Islet of Langerhans (tissue), 1 donor: ENCODE measurements around the gene TMEM132D.

ENCODE experiments used
- FAIRE-seq: peaks from one replicate; lab custom pipeline; 2011; peaks lifted over from hg19 to GRCh38; lab: Jason Lieb, UNC

TMEM132D gene

GRCh38 chr12:129169928-129170327 is 733.9 kb downstream of the TMEM132D start:
- no peak for FAIRE-seq

- FAIRE-seq: no peak
These were observed 740.0 kb downstream of the TMEM132D start for GRCh38 chr12:129163861-129164260.

- FAIRE-seq: no peak
These were observed 740.4 kb downstream of the TMEM132D start for GRCh38 chr12:129163461-129163860.

GRCh38 chr12:129162805-129163204 is 741.0 kb downstream of the TMEM132D start:
- FAIRE-seq: no peak

GRCh38 chr12:129161511-129161910 is 742.3 kb downstream of the TMEM132D start:
- FAIRE-seq: no peak

GRCh38 chr12:129160282-129160681 is 743.5 kb downstream of the TMEM132D start:
- no peak for FAIRE-seq

GRCh38 chr12:129152351-129153104 is 751.3 kb downstream of the TMEM132D start:
- no peak for FAIRE-seq

- FAIRE-seq: no peak
These were observed 753.1 kb downstream of the TMEM132D start for GRCh38 chr12:129150721-129151120.

- FAIRE-seq: no peak
These were observed 758.4 kb downstream of the TMEM132D start for GRCh38 chr12:129145381-129145780.

- no peak for FAIRE-seq
These were observed 765.0 kb downstream of the TMEM132D start for GRCh38 chr12:129138776-129139175.

- FAIRE-seq: no peak
These were observed 767.0 kb downstream of the TMEM132D start for GRCh38 chr12:129136694-129137325.

GRCh38 chr12:129127771-129128170 is 776.1 kb downstream of the TMEM132D start:
- FAIRE-seq: no peak

- no peak for FAIRE-seq
These were observed 776.6 kb downstream of the TMEM132D start for GRCh38 chr12:129127211-129127610.

GRCh38 chr12:129119537-129119936 is 784.3 kb downstream of the TMEM132D start:
- FAIRE-seq: no peak

GRCh38 chr12:129115558-129115957 is 788.3 kb downstream of the TMEM132D start:
- FAIRE-seq: no peak

- FAIRE-seq: no peak
These were observed 793.2 kb downstream of the TMEM132D start for GRCh38 chr12:129110575-129110974.

GRCh38 chr12:129109174-129110001 is 794.4 kb downstream of the TMEM132D start:
- FAIRE-seq: no peak

GRCh38 chr12:129106772-129107171 is 797.1 kb downstream of the TMEM132D start:
- no peak for FAIRE-seq

GRCh38 chr12:129103231-129103630 is 800.6 kb downstream of the TMEM132D start:
- FAIRE-seq: no peak

GRCh38 chr12:129102233-129102632 is 801.6 kb downstream of the TMEM132D start:
- no peak for FAIRE-seq

GRCh38 chr12:129101816-129102215 is 802.0 kb downstream of the TMEM132D start:
- no peak for FAIRE-seq

GRCh38 chr12:129101404-129101803 is 802.4 kb downstream of the TMEM132D start:
- no peak for FAIRE-seq

- no peak for FAIRE-seq
These were observed 806.4 kb downstream of the TMEM132D start for GRCh38 chr12:129097451-129097850.
